ENCODE data around the gene CTBP2. TPM values are rescaled to one million over a fixed set of nuclear protein-coding genes. Genes with fewer than 3 reads are reported as not detected.

Gene CTBP2
- total RNA-seq, 2 donors from 2014 or later = 32.0 to 49.0 TPM

DNA sequence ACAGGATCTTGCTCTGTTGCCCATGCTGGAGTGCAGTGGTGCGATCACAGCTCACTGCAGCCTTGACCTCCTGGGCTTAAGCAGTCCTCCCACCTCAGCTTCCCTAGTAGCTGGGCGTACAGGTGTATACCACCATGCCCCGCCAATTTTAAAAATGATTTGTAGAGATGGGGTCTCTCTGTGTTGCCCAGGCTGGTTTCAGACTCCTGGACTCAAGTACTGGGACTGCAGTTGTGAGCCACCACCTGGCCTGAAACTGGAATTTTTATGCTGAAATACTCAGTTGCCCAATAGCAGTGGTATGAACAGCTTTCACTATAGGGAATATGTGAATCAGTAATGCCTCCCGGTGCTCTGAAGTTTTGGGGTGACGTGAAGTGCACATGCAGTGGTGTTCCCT is 210.8 kb downstream of the CTBP2 start:
- WGBS, 2 donors = 93% methylated on average over 4 to 5 of the region's 5 CpGs
- DNase-seq = no peak
- TF ChIP-seq, protein P1, sequence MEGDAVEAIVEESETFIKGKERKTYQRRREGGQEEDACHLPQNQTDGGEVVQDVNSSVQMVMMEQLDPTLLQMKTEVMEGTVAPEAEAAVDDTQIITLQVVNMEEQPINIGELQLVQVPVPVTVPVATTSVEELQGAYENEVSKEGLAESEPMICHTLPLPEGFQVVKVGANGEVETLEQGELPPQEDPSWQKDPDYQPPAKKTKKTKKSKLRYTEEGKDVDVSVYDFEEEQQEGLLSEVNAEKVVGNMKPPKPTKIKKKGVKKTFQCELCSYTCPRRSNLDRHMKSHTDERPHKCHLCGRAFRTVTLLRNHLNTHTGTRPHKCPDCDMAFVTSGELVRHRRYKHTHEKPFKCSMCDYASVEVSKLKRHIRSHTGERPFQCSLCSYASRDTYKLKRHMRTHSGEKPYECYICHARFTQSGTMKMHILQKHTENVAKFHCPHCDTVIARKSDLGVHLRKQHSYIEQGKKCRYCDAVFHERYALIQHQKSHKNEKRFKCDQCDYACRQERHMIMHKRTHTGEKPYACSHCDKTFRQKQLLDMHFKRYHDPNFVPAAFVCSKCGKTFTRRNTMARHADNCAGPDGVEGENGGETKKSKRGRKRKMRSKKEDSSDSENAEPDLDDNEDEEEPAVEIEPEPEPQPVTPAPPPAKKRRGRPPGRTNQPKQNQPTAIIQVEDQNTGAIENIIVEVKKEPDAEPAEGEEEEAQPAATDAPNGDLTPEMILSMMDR (IDR thresholded peaks at IDR 0.05) = no peak
- no peak for TF ChIP-seq POLR2A (IDR thresholded peaks at IDR 0.05)
- no peak overlapping the region for H3K4me3 ChIP-seq
- no peak for ATAC-seq
- H3K27ac ChIP-seq = no peak overlapping the region
- intact Hi-C loops (cut with DNase I) = no loop called here
- H3K27me3 ChIP-seq = no peaks in the 10 kb centered on the region
- no peaks in the 10 kb centered on the region for H3K9me3 ChIP-seq
- H3K36me3 ChIP-seq (replicated peaks in 1 of 2; ENCODE audit: insufficient read depth in 1 of 2, low read depth in 2 of 2) = no peaks in the 10 kb centered on the region
- H3K4me1 ChIP-seq = peaks cover 25% of the 10 kb centered on the region

- H3K27me3 ChIP-seq = no peaks in the 10 kb centered on the region
- ATAC-seq = no peak
Observed at GRCh38 chr10:124946945-124947344, 213.4 kb downstream of the CTBP2 start.

GRCh38 chr10:124944982-124945381 is 215.4 kb downstream of the CTBP2 start:
- DNase-seq (no peak), ATAC-seq (no peak)
- WGBS, 2 donors = 65 to 77% methylated on average over 2 of the region's 2 CpGs
- TF ChIP-seq, protein P1 (IDR thresholded peaks at IDR 0.05) = no peak
- no peak for TF ChIP-seq POLR2A (IDR thresholded peaks at IDR 0.05)
- H3K4me3 ChIP-seq = no peak overlapping the region
- no peaks in the 10 kb centered on the region for H3K36me3 ChIP-seq (replicated peaks in 1 of 2; ENCODE audit: insufficient read depth in 1 of 2, low read depth in 2 of 2)
- no peak overlapping the region for H3K27ac ChIP-seq
- H3K9me3 ChIP-seq = no peaks in the 10 kb centered on the region
- intact Hi-C loops (cut with DNase I) = no loop called here
- no peaks in the 10 kb centered on the region for H3K27me3 ChIP-seq
- H3K4me1 ChIP-seq = peaks cover 41% of the 10 kb centered on the region

More at GRCh38 chr10:124946945-124947344, 213.4 kb downstream of the CTBP2 start:
- Histone ChIP-seq H3K4me3 (no peak overlapping the region), H3K9me3 (no peaks in the 10 kb centered on the region), H3K36me3 (replicated peaks in 1 of 2; ENCODE audit: insufficient read depth in 1 of 2, low read depth in 2 of 2) (no peaks in the 10 kb centered on the region), H3K4me1 (peaks cover 34% of the 10 kb centered on the region), H3K27ac (no peak overlapping the region)
- 51 to 63% methylated on average over 2 of the region's 2 CpGs for WGBS, 2 donors
- intact Hi-C loops (cut with DNase I) = no loop called here
- TF ChIP-seq POLR2A (IDR thresholded peaks at IDR 0.05) = no peak
- TF ChIP-seq, protein P1 (IDR thresholded peaks at IDR 0.05) = no peak
- no peak for DNase-seq

DNA sequence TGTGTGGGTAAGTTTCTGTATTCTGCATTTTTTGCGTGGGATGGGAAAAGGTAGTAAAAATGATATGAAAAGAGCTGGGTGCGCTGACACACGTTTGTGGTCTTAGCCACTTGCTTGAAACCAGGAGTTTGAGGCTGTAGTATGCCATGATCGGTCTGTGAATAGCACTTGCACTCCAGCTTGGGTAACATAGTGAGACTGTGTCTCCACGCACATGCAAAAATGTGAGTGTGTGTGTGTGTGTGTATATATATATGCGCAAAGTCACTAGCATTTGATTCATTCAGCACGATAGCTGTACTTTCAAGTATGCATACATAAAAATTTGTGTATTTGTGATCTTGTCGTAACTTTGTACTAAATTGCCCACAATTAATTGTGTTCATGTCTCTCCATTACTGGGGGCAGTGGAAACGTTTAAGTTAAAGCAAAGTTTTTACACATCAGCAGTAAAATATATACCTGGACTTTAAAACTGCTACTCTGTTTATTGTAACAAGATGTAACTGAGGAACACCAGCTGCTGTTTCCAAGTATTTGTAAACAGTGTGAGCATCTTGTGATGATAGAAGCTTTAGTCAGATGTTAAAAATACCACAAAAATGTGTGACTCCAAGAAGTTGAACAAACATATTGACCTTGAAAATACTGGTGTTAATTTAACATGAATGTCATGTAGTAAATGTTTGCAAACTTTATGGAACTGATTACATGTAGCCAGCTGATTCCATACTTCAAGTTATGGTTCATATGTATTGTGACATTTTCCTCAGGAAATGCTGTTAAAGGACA is 216.9 kb downstream of the CTBP2 start:
- Histone ChIP-seq H3K27me3 (no peaks in the 10 kb centered on the region), H3K27ac (peak overlapping the region in 1 of 4 donors; percentile 16), H3K4me1 (peaks cover 54% of the 10 kb centered on the region), H3K36me3 (replicated peaks in 1 of 2; ENCODE audit: insufficient read depth in 1 of 2, low read depth in 2 of 2) (no peaks in the 10 kb centered on the region), H3K9me3 (no peaks in the 10 kb centered on the region), H3K4me3 (no peak overlapping the region)
- TF ChIP-seq, protein P1 (IDR thresholded peaks at IDR 0.05) = no peak
- TF ChIP-seq POLR2A (IDR thresholded peaks at IDR 0.05) = no peak
- ATAC-seq (no peak), DNase-seq (no peak)
- intact Hi-C loops (cut with DNase I) = no loop called here
- 81 to 85% methylated on average over 9 of the region's 9 CpGs for WGBS, 2 donors
